ENCODE results near the gene CNKSR3.

Gene CNKSR3

GRCh38 chr6:154402081-154402780 is 108.3 kb downstream of the CNKSR3 start:
- Histone ChIP-seq H3K27me3 (no peaks in the 10 kb centered on the region), H3K9me3 (no peaks in the 10 kb centered on the region), H3K4me3 (no peak overlapping the region), H3K27ac (no peak overlapping the region), H3K4me1 (peaks cover 0 to 31% (median 6%) of the 10 kb centered on the region in 4 donors), H3K36me3 (peaks cover 6 to 10% (median 8%) of the 10 kb centered on the region in 3 donors)
- DNase-seq, result no peak
- TF ChIP-seq CTCF (IDR thresholded peaks at IDR 0.05), result no peak
- intact Hi-C loops (cut with DNase I; ENCODE audit: low total_unique reads), result no loop called here

GRCh38 chr6:154399097-154399496 is 111.4 kb downstream of the CNKSR3 start:
- no peak for TF ChIP-seq CTCF (IDR thresholded peaks at IDR 0.05)
- intact Hi-C loops (cut with DNase I; ENCODE audit: low total_unique reads), result no loop called here
- Histone ChIP-seq H3K4me3 (no peak overlapping the region), H3K27me3 (no peaks in the 10 kb centered on the region), H3K9me3 (no peaks in the 10 kb centered on the region), H3K4me1 (peaks cover 0 to 16% (median 3%) of the 10 kb centered on the region in 4 donors), H3K36me3 (peaks cover 0 to 10% (median 6%) of the 10 kb centered on the region in 3 donors), H3K27ac (no peak overlapping the region)
- no peak for DNase-seq

- DNase-seq, result no peak
- no peak overlapping the region for H3K27ac ChIP-seq
- intact Hi-C loops (cut with DNase I; ENCODE audit: low total_unique reads), result no loop called here
- TF ChIP-seq CTCF (IDR thresholded peaks at IDR 0.05), result no peak
- no peak overlapping the region for H3K4me3 ChIP-seq
- peaks cover 0 to 4% (median 0%) of the 10 kb centered on the region in 4 donors for H3K4me1 ChIP-seq
- no peaks in the 10 kb centered on the region for H3K27me3 ChIP-seq
- H3K36me3 ChIP-seq, result peaks cover 0 to 10% (median 6%) of the 10 kb centered on the region in 3 donors
- H3K9me3 ChIP-seq, result no peaks in the 10 kb centered on the region
Measured at GRCh38 chr6:154397491-154398195, 112.8 kb downstream of the CNKSR3 start.

- no peak for TF ChIP-seq CTCF (IDR thresholded peaks at IDR 0.05)
- Histone ChIP-seq H3K9me3 (no peaks in the 10 kb centered on the region), H3K4me3 (no peak overlapping the region), H3K27ac (no peak overlapping the region), H3K36me3 (peaks cover 0 to 6% (median under 1%) of the 10 kb centered on the region in 3 donors), H3K4me1 (no peaks in the 10 kb centered on the region), H3K27me3 (no peaks in the 10 kb centered on the region)
- no peak for DNase-seq
- intact Hi-C loops (cut with DNase I; ENCODE audit: low total_unique reads), result no loop called here
Measured at GRCh38 chr6:154395878-154396277, 114.6 kb downstream of the CNKSR3 start.

DNA sequence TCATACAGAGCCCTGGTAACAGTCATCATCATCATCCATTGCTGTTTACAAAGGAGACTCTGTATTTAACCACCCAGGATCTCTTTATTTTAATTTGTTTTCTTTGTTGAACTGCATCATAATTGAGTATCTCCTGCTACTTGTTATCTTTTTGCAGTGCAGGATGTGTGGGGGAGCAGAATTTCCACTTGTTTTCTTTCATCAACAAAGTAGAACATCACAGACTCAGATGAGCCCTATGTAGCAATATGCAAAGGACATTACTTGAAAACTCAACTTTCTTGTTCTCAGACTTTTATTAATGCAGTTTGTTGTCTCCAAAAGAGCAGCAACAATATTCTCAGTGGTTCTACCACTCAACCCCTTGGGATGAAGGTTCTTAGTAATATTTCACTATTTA is 115.2 kb downstream of the CNKSR3 start:
- Histone ChIP-seq H3K27me3 (no peaks in the 10 kb centered on the region), H3K4me3 (no peak overlapping the region), H3K4me1 (no peaks in the 10 kb centered on the region), H3K9me3 (no peaks in the 10 kb centered on the region), H3K36me3 (peaks cover 0 to 6% (median 0%) of the 10 kb centered on the region in 3 donors), H3K27ac (no peak overlapping the region)
- no peak for DNase-seq
- TF ChIP-seq CTCF (IDR thresholded peaks at IDR 0.05), result no peak
- intact Hi-C loops (cut with DNase I; ENCODE audit: low total_unique reads), result no loop called here

Data from tibial artery (tissue), 4 donors.